ENCODE measurements around the gene TEX36.
"Not testable (repeated sequence)": the region's sequence is repeated elsewhere in the genome, so short reads cannot be mapped to it uniquely, and the experiment has no call there.

Gene TEX36

DNA sequence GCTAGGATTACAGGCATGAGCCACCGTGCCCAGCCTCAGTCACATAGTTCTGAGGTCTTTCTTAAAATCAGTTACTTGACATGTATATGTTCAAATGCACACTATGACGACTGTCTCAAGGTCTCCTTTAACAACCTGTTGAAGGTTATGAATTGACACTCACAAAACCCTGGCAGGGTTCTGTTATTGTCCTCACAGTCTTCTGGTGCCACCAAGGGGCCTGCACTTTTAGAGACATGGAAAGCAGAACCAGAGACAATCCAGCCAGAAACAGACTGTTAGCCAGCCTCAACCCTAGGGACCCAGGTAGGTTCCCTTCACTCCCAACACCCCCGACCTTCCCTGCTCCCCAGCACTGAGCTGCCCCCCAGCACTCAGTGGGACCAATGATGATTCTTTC is 26.4 kb downstream of the TEX36 start:
- no peak for DNase-seq (ENCODE audit: low read depth)
- H3K4me3 ChIP-seq (ENCODE audit: control insufficient read depth, low read depth, low read length), result no peak overlapping the region
- TF ChIP-seq, protein P1, sequence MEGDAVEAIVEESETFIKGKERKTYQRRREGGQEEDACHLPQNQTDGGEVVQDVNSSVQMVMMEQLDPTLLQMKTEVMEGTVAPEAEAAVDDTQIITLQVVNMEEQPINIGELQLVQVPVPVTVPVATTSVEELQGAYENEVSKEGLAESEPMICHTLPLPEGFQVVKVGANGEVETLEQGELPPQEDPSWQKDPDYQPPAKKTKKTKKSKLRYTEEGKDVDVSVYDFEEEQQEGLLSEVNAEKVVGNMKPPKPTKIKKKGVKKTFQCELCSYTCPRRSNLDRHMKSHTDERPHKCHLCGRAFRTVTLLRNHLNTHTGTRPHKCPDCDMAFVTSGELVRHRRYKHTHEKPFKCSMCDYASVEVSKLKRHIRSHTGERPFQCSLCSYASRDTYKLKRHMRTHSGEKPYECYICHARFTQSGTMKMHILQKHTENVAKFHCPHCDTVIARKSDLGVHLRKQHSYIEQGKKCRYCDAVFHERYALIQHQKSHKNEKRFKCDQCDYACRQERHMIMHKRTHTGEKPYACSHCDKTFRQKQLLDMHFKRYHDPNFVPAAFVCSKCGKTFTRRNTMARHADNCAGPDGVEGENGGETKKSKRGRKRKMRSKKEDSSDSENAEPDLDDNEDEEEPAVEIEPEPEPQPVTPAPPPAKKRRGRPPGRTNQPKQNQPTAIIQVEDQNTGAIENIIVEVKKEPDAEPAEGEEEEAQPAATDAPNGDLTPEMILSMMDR (IDR thresholded peaks at IDR 0.05; ENCODE audit: control insufficient read depth, insufficient read depth, low read depth, low read length, missing control alignments), result no peak

DNA sequence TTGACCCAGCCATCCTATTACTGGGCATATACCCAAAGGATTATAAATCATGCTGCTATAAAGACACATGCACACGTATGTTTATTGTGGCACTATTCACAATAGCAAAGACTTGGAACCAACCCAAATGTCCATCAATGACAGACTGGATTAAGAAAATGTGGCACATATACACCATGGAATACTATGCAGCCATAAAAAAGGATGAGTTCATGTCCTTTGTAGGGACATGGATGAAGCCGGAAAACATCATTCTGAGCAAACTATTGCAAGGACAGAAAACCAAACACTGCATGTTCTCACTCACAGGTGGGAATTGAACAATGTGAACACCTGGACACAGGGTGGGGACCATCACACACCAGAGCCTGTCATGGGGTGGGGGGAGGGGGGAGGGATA is 29.9 kb downstream of the TEX36 start:
- not testable (repeated sequence) for DNase-seq (ENCODE audit: low read depth); H3K4me3 ChIP-seq (ENCODE audit: control insufficient read depth, low read depth, low read length)

DNA sequence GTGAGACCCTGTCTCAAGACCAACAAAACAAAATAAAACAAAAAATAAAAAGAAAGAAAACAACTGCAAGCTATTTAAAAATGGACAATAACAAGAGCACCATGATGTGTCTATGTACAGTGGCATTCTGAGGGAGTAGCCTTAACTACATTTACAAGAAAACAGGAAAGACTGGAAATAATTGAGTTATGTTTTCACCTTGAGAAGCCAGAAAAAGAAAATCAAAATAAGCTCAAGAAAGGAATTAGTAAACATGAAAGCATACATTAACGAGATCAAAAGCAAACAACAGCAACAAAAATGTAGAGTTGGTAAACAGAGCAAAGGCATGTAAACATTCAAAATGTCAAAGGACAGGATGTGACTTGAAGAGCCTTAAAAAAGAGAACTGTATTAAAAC is 36.7 kb downstream of the TEX36 start:
- H3K4me3 ChIP-seq (ENCODE audit: control insufficient read depth, low read depth, low read length), result no peak overlapping the region
- no peak for DNase-seq (ENCODE audit: low read depth)
- TF ChIP-seq, protein P1 (IDR thresholded peaks at IDR 0.05; ENCODE audit: control insufficient read depth, insufficient read depth, low read depth, low read length, missing control alignments), result no peak

DNA sequence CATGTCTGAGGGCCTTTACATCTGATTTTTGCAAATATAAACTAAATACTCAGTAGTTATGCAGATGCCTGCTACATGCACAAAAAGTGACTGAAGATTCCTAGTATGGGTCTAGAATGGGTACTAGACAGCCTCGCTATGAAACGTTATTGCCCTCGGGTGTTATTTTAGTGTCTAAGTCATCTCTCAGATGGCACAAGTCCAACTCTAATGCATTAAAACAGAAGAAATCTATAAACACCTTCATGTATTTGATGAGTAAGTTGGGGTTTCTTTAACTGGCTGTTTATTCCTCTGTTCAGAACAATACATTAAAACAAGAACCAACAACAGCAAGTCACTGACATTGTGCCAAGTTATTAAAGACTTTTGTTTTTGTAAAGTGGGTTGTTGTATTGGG is 41.6 kb downstream of the TEX36 start:
- no peak overlapping the region for H3K4me3 ChIP-seq (ENCODE audit: control insufficient read depth, low read depth, low read length)
- DNase-seq (ENCODE audit: low read depth), result no peak
- TF ChIP-seq, protein P1 (IDR thresholded peaks at IDR 0.05; ENCODE audit: control insufficient read depth, insufficient read depth, low read depth, low read length, missing control alignments), result no peak

DNA sequence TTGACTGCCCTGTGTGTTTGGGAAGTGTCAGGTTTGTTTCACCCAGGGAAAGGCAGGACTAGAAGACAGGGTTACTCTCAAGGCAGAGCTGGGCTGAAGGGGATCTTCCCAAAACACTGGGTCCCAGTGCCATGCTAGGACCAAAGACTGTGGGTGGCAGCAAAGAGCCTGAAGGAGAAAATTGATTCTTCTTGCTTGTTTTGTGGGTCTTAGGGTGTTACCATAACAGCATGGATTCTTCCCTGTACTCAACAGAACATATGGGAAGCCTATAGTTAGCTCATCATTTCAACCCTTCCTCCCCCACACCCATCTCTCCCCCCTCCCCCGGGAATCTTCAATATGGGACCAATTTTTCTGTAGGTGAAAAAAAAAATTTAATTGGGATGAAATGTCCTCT is 42.3 kb downstream of the TEX36 start:
- TF ChIP-seq, protein P1 (IDR thresholded peaks at IDR 0.05; ENCODE audit: control insufficient read depth, insufficient read depth, low read depth, low read length, missing control alignments), result no peak
- H3K4me3 ChIP-seq (ENCODE audit: control insufficient read depth, low read depth, low read length), result no peak overlapping the region
- DNase-seq (ENCODE audit: low read depth), result no peak

DNA sequence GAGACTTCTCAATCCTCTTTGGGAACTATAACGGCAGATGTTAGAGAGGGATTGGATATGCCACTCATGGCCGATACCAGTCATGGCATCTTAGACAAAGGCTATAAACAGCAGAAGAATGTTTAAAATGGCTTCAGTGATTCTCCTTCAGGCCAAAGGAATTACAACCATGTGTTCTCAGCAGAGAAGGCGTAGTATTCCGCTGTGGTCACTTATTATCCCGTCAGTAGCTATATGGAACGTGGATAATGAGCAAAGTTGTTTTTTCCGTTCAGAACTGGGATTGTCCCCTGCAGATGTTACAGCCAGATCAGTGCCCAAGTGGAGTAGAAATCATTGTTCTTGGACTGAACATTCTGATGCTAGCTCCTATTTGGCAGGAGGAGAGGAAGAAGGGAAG is 43.1 kb downstream of the TEX36 start:
- no peak overlapping the region for H3K4me3 ChIP-seq (ENCODE audit: control insufficient read depth, low read depth, low read length)
- DNase-seq (ENCODE audit: low read depth), result peak; percentile 23
- TF ChIP-seq, protein P1 (IDR thresholded peaks at IDR 0.05; ENCODE audit: control insufficient read depth, insufficient read depth, low read depth, low read length, missing control alignments), result no peak

DNA sequence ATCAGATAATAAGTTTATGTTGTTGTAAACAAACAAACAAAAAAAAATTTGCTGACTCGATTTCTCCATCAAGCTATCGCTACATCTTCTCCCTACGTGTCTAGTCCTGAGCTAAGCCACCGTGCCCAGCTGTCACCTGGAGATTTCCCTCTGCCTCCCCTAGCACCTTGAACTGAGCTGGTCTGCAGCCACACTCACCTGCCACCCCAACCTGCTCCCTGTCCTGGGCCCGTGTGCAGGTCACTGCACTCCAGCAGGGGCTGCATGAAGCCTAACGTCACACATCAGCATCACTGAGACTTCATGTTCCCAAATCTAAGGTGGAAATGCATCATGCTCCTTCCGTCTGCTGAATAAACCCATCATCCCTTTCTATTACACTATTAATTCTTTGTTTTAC is 44.4 kb downstream of the TEX36 start:
- TF ChIP-seq, protein P1 (IDR thresholded peaks at IDR 0.05; ENCODE audit: control insufficient read depth, insufficient read depth, low read depth, low read length, missing control alignments), result no peak
- no peak for DNase-seq (ENCODE audit: low read depth)
- H3K4me3 ChIP-seq (ENCODE audit: control insufficient read depth, low read depth, low read length), result no peak overlapping the region
